ENCODE measurements around the gene RXRB. TPM values are rescaled to one million over a fixed set of nuclear protein-coding genes. Genes with fewer than 3 reads are reported as not detected.

Gene RXRB
- polyA plus RNA-seq, 3 donors = 22.7 to 31.3 (median 29.6) TPM

DNA sequence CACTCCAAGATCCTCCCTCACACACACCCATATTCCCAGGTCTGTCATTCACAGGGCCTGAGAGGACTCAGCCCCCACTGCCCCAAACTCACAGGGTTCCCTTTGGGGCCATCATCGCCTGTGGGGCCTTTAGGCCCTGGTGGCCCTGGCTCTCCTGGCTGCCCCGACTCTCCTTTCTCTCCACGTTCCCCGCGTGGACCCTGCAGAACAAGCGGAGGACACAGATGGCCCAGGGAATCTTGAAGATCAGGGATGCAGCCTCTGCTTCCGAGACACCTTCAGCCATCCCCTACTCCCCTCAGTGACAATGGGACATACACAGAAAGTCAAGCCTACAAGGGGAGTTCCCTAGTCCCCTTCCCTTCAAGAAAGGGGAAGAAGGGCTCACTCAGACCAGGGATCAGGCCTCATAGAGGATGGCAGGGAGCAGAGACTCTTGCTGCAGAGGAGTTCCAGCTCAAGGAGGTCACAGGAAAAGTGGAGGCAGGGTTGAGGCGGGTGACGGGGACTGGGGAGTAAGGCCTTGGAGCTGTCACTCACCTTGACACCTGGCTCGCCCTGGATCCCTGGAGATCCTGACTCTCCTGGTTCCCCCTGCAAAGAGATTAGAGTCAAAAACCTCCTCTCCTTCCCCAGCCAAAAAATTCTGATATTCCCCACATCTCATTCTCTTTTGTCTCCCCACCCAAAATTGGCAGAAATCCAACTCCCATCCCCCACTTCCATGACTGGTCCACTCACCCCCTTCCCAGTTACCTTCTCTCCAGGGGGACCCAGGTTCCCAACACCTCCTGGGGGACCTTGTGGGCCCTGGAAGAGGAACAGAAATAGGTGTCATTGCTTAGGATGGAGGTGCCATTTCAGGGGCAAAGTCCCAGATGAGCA, 30.9 kb downstream of the RXRB start:
- no peak overlapping the region for H3K27ac ChIP-seq (ENCODE audit: low read depth, low read length)
- 86 to 95% (median 93%) methylated on average over 10 of the region's 10 CpGs for WGBS, 3 donors

DNA sequence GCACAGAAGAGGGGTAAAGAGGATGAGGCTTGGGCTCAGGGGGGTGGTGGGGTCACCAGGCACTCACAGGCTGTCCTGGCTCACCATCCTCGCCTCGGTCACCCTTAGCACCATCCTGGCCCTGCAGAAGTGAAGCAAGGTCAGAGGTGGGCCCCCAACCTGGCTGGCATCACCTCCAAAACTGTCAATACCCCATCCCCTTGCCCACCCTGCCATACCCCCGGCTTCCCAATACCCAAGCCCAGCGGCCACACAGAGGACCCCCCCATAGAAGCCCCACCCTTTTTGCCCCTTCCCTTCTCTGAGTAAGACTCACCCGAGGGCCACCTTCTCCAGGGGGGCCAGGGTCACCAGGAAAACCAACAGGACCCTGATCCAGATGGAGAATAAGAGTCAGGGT, 31.8 kb downstream of the RXRB start:
- 68 to 82% (median 76%) methylated on average over 5 of the region's 5 CpGs for WGBS, 3 donors
- no peak overlapping the region for H3K27ac ChIP-seq (ENCODE audit: low read depth, low read length)

DNA sequence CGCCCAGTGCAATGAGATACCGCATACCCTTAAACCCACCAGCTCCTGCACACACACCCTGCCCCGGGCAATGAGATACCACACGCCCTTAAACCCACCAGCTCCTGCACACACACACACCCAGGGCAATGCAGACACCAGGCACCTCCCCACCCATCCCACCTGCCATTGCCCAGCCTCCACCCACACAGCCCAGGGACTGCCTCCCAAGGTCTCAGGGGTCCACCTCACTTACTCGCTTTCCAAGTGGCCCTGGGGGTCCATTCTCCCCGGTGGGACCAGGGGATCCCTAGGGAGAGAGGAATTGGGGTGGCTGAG, 32.2 kb downstream of the RXRB start:
- WGBS, 3 donors = 70 to 85% (median 71%) methylated on average over 6 of the region's 6 CpGs
- no peak overlapping the region for H3K27ac ChIP-seq (ENCODE audit: low read depth, low read length)

- 84 to 89% (median 85%) methylated on average over 12 to 19 of the region's 19 CpGs for WGBS, 3 donors
- H3K27ac ChIP-seq (ENCODE audit: low read depth, low read length) = no peak overlapping the region
Observed at GRCh38 chr6:33167374-33168283, 32.8 kb downstream of the RXRB start.

DNA sequence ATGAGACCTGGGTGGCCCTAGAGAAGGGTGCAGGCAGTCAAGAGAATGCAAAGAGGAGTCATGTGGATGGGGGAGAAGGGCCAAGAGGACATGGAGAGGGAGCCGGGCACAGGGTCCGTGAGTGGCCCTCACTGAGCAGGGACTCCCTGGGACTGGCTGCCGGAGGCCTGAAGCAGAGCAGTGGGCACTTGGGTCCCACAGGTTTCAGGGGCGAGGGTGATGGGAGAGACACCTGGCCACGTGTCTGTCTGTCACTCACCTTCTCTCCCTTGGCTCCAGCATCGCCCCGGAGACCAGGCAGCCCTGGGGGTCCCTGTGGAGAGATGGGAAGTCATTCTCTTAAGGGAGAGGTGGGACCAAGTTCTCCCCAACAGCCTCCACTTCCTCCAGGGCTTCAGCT, 33.7 kb downstream of the RXRB start:
- H3K27ac ChIP-seq (ENCODE audit: low read depth, low read length) = no peak overlapping the region
- whole genome bisulfite sequencing, 3 donors = 70 to 90% (median 88%) methylated on average over 6 to 7 of the region's 7 CpGs

- WGBS, 3 donors = 82 to 96% (median 93%) methylated on average over 3 to 6 of the region's 6 CpGs
- no peak overlapping the region for H3K27ac ChIP-seq (ENCODE audit: low read depth, low read length)
Observed at GRCh38 chr6:33166363-33166762, 34.1 kb downstream of the RXRB start.

DNA sequence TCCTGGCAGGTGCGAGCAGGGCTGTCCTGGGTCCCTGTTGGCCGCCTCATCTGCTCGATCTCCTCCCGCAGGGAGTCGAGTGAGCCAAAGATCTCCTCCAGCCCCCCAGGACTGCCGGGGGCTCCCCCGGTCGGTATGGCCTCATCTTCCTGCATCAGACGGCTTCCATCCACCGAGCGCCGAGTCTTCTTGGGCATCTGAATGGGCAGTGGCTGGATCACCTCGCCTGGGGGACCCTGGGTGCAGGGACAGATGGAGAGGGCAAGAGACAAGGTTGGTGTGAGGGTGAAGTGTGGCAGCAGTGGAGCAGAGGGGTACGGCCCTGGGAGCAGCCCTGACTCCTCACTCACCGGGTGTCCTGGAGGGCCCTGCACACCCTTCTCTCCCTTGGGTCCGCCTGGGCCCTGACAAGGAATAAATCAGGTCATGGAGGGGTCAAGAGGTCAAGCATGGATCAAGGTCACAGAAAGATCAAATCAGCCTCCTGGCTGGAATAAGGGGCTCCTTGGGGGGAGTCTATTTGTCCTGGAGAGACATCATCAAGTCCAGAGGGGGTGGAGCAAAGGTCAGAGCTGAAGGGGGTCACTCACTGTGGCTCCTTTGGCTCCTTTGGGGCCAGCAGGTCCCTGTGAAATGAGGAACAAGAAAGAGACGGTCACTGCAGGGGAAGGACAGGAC, 34.7 kb downstream of the RXRB start:
- 77 to 90% (median 86%) methylated on average over 17 of the region's 17 CpGs for WGBS, 3 donors
- H3K27ac ChIP-seq (ENCODE audit: low read depth, low read length) = no peak overlapping the region

DNA sequence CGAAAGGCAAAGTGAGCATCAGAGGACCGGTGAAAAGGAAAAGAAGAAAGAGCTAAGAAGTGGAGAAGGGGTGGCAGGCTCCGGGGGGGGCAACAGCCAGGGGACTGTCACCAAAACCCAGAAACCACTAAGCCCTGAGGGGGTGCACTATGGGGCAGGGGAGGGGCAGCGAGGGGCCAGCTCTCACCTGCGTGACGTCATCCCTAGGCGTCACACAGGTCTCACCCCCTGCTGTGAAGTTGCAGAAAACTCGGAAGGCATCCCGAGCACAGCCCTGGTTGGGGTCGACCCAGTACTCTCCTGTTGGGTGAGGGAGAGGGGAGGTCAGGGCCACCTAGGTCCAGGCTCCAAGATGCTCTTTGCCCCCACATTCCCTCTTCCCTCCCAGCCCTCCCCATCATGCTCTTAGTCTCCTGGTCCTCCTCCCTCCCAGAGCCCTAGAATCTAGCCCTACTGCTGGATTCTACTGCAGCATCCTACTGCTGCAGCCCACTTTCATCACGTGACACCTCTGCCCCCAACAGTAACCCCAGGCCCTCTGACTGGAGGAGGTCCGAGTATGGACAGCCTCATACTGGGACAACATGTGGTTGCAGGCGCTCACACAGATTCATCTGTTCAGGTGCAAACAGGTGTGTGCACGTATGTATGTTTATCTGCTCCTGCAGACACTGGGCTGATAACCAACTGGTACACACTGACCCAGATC, 35.6 kb downstream of the RXRB start:
- no peak overlapping the region for H3K27ac ChIP-seq (ENCODE audit: low read depth, low read length)
- WGBS, 3 donors = 47 to 74% (median 70%) methylated on average over 14 of the region's 14 CpGs

DNA sequence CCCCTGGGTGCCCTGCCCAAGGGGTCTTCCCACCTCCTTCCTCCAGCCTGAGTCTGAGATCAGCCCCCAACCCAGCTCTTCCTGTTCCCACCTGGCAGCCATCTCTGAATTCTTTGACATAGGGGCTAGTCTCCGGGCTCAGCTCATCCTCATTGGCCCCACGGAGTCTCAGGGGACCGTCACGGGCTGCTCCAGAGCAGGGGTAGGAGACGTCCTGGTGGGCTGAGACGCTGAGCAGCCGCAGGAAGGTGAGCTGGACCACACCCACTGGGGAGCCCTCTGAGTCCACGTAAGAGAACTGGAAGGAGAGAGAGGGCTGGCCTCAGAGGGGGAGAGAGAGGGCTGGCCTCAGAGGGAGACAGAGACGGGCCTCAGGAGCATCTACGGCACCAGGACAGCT, 36.3 kb downstream of the RXRB start:
- H3K27ac ChIP-seq (ENCODE audit: low read depth, low read length) = no peak overlapping the region
- WGBS, 3 donors = 36 to 60% (median 55%) methylated on average over 10 of the region's 10 CpGs

DNA sequence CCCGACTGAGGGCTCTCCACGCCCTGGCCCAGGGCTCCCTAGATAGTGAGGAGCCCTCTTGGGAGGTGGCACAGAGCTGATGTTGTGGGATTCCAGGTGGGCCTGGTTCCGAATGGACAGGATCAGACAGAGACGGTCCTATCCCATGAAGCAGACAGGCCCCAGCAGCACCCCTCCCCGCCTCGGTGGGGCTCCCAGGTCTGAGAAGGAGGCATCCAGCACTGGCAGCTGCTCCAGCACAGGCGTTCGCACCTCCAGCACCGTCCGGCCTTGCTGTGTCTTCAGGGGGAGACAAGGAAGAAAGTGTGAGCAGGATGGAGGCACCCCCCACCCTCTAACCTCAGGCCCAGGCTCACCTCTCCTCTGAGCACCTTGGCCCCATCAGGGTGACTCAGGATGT, 36.9 kb downstream of the RXRB start:
- H3K27ac ChIP-seq (ENCODE audit: low read depth, low read length) = no peak overlapping the region
- 82 to 88% (median 88%) methylated on average over 10 of the region's 10 CpGs for WGBS, 3 donors

DNA sequence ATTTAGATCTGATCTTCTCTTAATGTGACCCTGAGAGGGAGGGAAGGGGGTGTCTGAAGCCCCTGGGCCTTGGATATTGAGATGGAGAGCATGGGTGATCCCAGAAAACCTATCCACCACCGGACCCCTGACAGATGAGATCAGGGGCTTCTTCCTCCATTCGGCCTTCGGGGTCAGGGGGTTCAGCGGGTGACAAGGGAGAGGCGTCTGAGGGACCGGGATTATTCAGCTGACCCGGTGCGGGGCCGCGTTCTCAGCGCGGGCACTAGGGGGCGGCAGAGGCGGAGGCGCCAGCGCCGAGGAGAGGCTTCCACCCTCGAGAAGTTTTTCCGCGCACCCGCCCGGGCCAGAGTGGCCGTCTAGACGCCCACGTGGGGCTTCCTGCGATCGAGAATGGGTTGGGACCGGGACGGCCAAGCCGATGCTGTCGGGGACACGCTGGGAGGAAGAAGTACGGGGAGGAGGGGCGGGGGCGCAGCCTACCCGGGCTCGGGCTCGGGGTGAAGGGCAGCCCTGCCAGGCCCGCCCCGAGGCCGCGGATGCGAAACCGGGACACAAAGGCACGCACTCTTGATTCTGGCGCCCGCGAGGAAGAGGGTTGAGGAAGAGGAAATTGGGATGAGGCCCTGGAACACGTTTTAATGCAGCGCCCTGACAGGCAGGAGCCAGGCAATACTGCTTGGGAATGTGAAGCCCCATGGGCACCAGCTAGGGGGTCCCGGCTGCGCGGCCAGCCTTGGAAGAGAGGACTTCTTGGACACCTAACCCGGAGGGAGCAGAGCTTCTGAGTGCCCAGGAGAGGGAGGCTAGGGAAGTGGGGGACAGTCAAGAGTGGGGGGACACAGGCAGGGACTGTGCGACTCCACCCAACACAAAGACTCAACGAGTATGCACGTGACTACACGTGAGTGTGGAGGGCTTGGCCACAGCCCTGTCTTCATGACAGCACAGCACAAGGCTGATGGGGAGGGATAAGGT, 38.8 kb downstream of the RXRB start:
- H3K27ac ChIP-seq (ENCODE audit: low read depth, low read length) = no peak overlapping the region
- 5 to 8% (median 6%) methylated on average over 55 to 58 of the region's 58 CpGs for WGBS, 3 donors

GRCh38 chr6:33160728-33161344, 39.6 kb downstream of the RXRB start:
- H3K27ac ChIP-seq (ENCODE audit: low read depth, low read length) = no peak overlapping the region
- WGBS, 3 donors = 32 to 44% (median 35%) methylated on average over 13 of the region's 13 CpGs

- no peak overlapping the region for H3K27ac ChIP-seq (ENCODE audit: low read depth, low read length)
- 85 to 91% (median 89%) methylated on average over 11 of the region's 11 CpGs for WGBS, 3 donors
Observed at GRCh38 chr6:33160096-33160495, 40.4 kb downstream of the RXRB start.

GRCh38 chr6:33156964-33157363, 43.5 kb downstream of the RXRB start:
- H3K27ac ChIP-seq (ENCODE audit: low read depth, low read length) = no peak overlapping the region
- WGBS, 3 donors = 66 to 92% (median 82%) methylated on average over 2 of the region's 2 CpGs

- H3K27ac ChIP-seq (ENCODE audit: low read depth, low read length) = no peak overlapping the region
- 79 to 89% (median 88%) methylated on average over 6 of the region's 6 CpGs for WGBS, 3 donors
Observed at GRCh38 chr6:33156561-33156960, 43.9 kb downstream of the RXRB start.

- no peak overlapping the region for H3K27ac ChIP-seq (ENCODE audit: low read depth, low read length)
- WGBS, 3 donors = 39 to 73% (median 65%) methylated on average over 4 of the region's 4 CpGs
Observed at GRCh38 chr6:33154349-33154748, 46.1 kb downstream of the RXRB start.

GRCh38 chr6:33151050-33151449, 49.4 kb downstream of the RXRB start:
- H3K27ac ChIP-seq (ENCODE audit: low read depth, low read length) = no peak overlapping the region
- 83 to 85% (median 85%) methylated on average over 1 of the region's 1 CpG for WGBS, 3 donors
